Vagina (tissue), 2 donors: ENCODE data around the gene KCNF1.

ENCODE experiments used
- CTCF ChIP-seq, 3 experiments: fragments of 450-650 bp in 2 of 3; fragments of 200-600 bp in 1 of 3; sonication (generic) in 1 of 3; IDR thresholded peaks; one replicate each; pipeline ENCODE4 v1.5.1; 2017 to 2019; ENCODE audit warnings: antibody characterized with exemption in 3 of 3, mild to moderate bottlenecking in 2 of 3, moderate library complexity in 2 of 3
- POLR2A ChIP-seq, 2 donors: fragments of 450-650 bp; IDR thresholded peaks; one replicate each; pipeline ENCODE4 v1.6.1; 2017; ENCODE audit warnings: antibody characterized with exemption in 2 of 2, mild to moderate bottlenecking in 2 of 2, moderate library complexity in 2 of 2
- POLR2AphosphoS5 ChIP-seq, 2 donors: sonication (generic); formaldehyde crosslinking; IDR thresholded peaks; one replicate each; pipeline ENCODE4 v1.9.0; 2017; ENCODE audit warnings: antibody characterized with exemption in 2 of 2, mild to moderate bottlenecking in 2 of 2, low read depth in 1 of 2; ENCODE audit not compliant: insufficient read depth in 1 of 2

DNA sequence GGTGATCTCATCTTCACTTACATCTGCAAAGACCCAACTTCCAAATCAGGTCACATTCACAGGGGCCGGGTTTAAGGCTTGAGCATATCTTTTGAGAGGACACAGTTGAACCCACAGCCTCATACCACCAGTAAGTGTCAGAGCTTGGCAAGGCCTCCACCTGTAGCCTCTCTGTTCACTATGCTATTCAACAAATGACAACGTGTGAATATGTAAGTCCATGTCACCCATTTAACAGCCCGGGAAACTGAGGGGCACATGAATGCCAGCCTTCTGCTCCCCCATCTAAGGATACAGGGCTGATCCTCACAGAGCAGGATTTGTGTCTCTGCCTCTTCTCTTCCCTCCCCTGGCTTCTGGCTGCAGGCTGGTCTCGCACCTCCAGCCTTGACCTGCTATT, 3.5 kb upstream of the KCNF1 start:
- TF ChIP-seq POLR2AphosphoS5 (IDR thresholded peaks at IDR 0.05; ENCODE audit: insufficient read depth in 1 of 2, low read depth in 1 of 2) (no peak), CTCF (IDR thresholded peaks at IDR 0.05) (no peak), POLR2A (IDR thresholded peaks at IDR 0.05) (no peak)
